ENCODE results near the gene RRM1.

Gene RRM1

DNA sequence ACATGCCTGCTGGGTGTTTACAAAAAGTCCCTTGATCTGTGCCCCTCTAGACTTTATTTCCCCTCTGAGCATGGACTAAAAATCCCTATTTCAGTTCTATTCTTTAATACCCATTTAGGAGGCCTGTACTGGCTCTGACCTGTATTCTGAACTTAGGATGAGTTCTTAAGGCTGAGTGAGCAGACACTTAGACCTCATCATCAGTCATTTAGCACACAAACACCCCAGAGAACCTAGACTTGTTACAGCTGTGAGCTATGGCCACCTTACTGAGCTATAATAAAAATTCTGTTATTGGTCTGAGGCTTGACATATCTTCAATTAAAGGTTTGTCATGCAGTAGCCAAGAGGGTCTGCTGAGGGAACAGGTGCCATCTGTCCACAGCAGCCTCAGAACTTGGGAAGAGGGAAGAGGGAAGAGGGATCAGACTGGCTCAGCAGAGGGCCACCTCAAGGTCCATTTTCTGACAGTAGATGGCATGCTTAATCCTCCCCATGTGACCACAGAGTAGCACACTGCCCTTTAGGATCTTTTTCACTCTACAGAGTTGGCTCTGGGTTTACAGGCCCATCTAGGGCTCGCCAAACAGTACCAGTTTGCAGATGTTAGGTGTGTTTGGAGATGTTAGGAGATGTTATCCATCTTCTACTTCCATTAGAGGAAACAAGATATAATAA, 30.2 kb upstream of the RRM1 start:
- TF ChIP-seq, protein P1, sequence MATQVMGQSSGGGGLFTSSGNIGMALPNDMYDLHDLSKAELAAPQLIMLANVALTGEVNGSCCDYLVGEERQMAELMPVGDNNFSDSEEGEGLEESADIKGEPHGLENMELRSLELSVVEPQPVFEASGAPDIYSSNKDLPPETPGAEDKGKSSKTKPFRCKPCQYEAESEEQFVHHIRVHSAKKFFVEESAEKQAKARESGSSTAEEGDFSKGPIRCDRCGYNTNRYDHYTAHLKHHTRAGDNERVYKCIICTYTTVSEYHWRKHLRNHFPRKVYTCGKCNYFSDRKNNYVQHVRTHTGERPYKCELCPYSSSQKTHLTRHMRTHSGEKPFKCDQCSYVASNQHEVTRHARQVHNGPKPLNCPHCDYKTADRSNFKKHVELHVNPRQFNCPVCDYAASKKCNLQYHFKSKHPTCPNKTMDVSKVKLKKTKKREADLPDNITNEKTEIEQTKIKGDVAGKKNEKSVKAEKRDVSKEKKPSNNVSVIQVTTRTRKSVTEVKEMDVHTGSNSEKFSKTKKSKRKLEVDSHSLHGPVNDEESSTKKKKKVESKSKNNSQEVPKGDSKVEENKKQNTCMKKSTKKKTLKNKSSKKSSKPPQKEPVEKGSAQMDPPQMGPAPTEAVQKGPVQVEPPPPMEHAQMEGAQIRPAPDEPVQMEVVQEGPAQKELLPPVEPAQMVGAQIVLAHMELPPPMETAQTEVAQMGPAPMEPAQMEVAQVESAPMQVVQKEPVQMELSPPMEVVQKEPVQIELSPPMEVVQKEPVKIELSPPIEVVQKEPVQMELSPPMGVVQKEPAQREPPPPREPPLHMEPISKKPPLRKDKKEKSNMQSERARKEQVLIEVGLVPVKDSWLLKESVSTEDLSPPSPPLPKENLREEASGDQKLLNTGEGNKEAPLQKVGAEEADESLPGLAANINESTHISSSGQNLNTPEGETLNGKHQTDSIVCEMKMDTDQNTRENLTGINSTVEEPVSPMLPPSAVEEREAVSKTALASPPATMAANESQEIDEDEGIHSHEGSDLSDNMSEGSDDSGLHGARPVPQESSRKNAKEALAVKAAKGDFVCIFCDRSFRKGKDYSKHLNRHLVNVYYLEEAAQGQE (IDR thresholded peaks at IDR 0.05; ENCODE audit: insufficient read depth in 1 of 2, low read depth in 2 of 2, low read length in 2 of 2) = no peak
- TF ChIP-seq TAF1 (IDR thresholded peaks at IDR 0.05; ENCODE audit: borderline replicate concordance, insufficient read depth, low read length) (no peak), POLR2AphosphoS5 (IDR thresholded peaks at IDR 0.05; ENCODE audit: low read depth, low read length) (no peak), FOXP2 (optimal IDR thresholded peaks at IDR 0.05; ENCODE audit: borderline replicate concordance, extremely low read depth, extremely low read length, insufficient read depth) (no peak), SIN3A (IDR thresholded peaks at IDR 0.05; ENCODE audit: borderline replicate concordance, insufficient read depth, low read length) (no peak)

DNA sequence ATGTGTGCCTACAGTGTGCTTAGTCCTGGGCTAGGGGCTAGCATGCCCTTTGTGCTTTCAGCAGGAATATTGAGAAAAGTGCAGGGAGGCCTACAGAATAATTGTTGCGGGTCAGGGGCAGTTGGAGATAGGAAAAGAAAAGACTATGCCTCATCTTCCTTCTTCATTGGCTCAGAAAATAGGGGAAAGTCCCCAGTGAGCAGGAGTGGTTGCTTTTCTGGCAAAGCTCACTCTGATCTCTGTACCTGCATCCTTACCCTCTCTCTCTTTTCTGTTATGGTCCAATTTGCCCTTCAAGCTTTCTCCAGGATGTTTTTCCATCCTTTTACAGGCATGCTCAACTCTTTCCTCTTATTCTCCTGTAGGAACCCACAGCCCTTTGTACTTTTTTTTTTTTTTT, 29.5 kb upstream of the RRM1 start:
- TF ChIP-seq FOXP2 (optimal IDR thresholded peaks at IDR 0.05; ENCODE audit: borderline replicate concordance, extremely low read depth, extremely low read length, insufficient read depth) (no peak), TAF1 (IDR thresholded peaks at IDR 0.05; ENCODE audit: borderline replicate concordance, insufficient read depth, low read length) (no peak)

DNA sequence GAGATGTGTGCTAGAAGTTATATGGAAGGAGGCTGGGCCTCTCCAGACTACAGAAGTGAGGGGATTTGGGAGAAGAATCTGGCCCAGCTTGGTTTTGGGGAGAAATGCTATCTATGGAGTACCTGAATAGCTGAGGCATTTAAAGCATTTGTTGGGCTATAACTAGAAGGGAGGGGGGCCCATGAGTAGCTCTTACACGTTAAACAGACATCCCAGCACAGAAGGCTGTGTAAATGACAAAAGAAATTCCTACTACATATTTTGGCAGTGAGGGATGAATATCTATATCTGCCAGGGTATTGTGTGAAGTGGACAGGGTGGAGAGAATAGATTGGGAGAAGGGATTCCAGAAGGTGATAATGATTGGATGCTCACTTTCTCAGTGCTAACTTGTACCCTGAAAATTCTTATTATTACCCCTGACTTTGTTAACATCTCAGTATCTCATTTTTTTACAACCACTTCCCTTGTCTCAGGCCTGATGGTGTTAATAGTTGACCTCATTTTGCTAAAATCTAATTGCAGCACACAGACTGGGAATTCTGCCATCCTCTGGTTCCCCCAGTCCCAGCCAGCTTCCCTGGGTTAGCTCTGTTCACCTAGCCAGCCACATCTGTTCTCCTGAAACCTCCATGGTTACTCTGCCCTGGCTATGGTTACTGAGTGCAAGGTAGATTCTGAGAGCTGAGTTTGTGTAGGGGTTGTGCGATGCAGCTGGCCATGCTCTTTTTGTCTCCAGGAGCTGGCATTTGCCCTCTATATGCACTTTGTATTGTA, 28.8 kb upstream of the RRM1 start:
- TF ChIP-seq SIN3A (IDR thresholded peaks at IDR 0.05; ENCODE audit: borderline replicate concordance, insufficient read depth, low read length) (no peak), FOXP2 (optimal IDR thresholded peaks at IDR 0.05; ENCODE audit: borderline replicate concordance, extremely low read depth, extremely low read length, insufficient read depth) (no peak), TAF1 (IDR thresholded peaks at IDR 0.05; ENCODE audit: borderline replicate concordance, insufficient read depth, low read length) (no peak), POLR2AphosphoS5 (IDR thresholded peaks at IDR 0.05; ENCODE audit: low read depth, low read length) (no peak)
- TF ChIP-seq, protein P1 (IDR thresholded peaks at IDR 0.05; ENCODE audit: insufficient read depth in 1 of 2, low read depth in 2 of 2, low read length in 2 of 2) = no peak

DNA sequence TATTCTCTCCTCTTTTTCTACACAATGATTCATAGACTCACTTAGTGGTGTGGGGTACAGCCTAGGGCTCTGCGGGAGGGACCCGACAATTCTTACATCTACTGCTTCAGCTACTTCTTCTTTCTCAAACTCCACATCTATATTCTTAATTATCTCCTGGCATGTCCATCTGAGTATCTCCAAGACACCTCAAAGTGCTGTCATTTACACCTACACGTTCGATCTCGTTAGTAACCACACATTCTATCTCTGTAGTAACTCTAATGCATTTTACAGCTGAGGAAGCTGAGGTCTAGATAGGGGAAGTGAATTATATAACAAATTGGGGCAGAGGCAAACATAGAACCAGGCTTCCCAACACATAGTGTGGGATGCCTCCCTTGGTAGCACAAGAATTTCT, 27.7 kb upstream of the RRM1 start:
- no peak for TF ChIP-seq SIN3A (IDR thresholded peaks at IDR 0.05; ENCODE audit: borderline replicate concordance, insufficient read depth, low read length)
- no peak for TF ChIP-seq FOXP2 (optimal IDR thresholded peaks at IDR 0.05; ENCODE audit: borderline replicate concordance, extremely low read depth, extremely low read length, insufficient read depth)
- no peak for TF ChIP-seq TAF1 (IDR thresholded peaks at IDR 0.05; ENCODE audit: borderline replicate concordance, insufficient read depth, low read length)
- no peak for TF ChIP-seq POLR2AphosphoS5 (IDR thresholded peaks at IDR 0.05; ENCODE audit: low read depth, low read length)
- TF ChIP-seq, protein P1 (IDR thresholded peaks at IDR 0.05; ENCODE audit: insufficient read depth in 1 of 2, low read depth in 2 of 2, low read length in 2 of 2) = no peak

DNA sequence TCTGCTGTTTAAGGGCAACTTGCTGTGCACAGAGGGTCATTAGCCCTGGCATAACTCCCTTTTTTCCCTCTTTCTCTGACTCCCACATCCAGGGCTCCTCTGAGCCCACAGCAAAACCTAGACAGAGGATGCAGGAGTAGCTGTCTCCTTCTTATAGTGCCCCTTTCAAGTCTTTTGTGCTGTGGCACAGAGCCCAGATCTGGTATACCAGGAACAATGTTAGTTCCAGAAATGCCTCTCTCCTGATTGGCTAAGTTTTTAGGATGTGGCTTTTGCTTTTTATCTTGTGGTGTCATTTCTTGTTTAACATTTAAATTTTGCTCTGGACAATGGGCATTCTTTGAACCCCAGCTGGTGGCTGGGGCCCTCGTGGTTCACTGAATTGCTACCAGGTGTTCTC, 25.6 kb upstream of the RRM1 start:
- TF ChIP-seq POLR2AphosphoS5 (IDR thresholded peaks at IDR 0.05; ENCODE audit: low read depth, low read length) (no peak), SIN3A (IDR thresholded peaks at IDR 0.05; ENCODE audit: borderline replicate concordance, insufficient read depth, low read length) (no peak), TAF1 (IDR thresholded peaks at IDR 0.05; ENCODE audit: borderline replicate concordance, insufficient read depth, low read length) (no peak), FOXP2 (optimal IDR thresholded peaks at IDR 0.05; ENCODE audit: borderline replicate concordance, extremely low read depth, extremely low read length, insufficient read depth) (no peak)

DNA sequence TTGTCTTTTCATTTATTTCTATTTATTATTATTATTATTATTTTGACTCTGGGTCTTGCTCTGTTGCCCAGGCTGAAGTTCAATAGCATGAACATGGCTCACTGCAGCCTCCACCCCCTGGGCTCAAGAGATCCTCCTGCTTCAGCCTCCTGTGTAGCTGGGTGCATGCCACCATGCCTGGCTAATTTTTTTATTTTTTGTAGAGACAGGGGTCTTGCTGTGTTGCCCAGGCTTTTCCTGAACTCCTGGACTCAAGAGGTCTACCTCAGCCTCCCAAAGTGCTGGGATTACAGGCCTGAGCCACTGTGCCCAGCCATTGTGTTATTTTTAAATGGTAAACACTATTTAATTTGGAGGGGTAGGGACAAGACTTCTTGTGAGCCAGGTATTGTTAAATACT, 23.3 kb upstream of the RRM1 start:
- TF ChIP-seq FOXP2 (optimal IDR thresholded peaks at IDR 0.05; ENCODE audit: borderline replicate concordance, extremely low read depth, extremely low read length, insufficient read depth) (no peak), TAF1 (IDR thresholded peaks at IDR 0.05; ENCODE audit: borderline replicate concordance, insufficient read depth, low read length) (no peak), SIN3A (IDR thresholded peaks at IDR 0.05; ENCODE audit: borderline replicate concordance, insufficient read depth, low read length) (no peak), POLR2AphosphoS5 (IDR thresholded peaks at IDR 0.05; ENCODE audit: low read depth, low read length) (no peak)
- TF ChIP-seq, protein P1 (IDR thresholded peaks at IDR 0.05; ENCODE audit: insufficient read depth in 1 of 2, low read depth in 2 of 2, low read length in 2 of 2) = no peak

Measured in PFSK-1 (cell line).